HEK293 (cell line): ENCODE results near the gene MYOT.

Experiments used
- CTCF ChIP-seq: fragments of 450-650 bp; formaldehyde crosslinking; IDR thresholded peaks from 2 replicates; pipeline ENCODE4 v1.5.1; 2016; ENCODE audit warnings: missing biosample characterization, missing genetic modification characterization
- REST ChIP-seq: fragments of 450-650 bp; formaldehyde crosslinking; IDR thresholded peaks from 2 replicates; pipeline ENCODE4 v1.5.1; 2016; ENCODE audit warnings: missing biosample characterization, missing genetic modification characterization
- SP3 ChIP-seq: fragments of 450-650 bp; formaldehyde crosslinking; IDR thresholded peaks from 2 replicates; pipeline ENCODE4 v1.5.1; 2016; ENCODE audit warnings: missing biosample characterization, missing genetic modification characterization
- SP7 ChIP-seq: fragments of 450-650 bp; formaldehyde crosslinking; IDR thresholded peaks from 2 replicates; pipeline ENCODE4 v1.5.1; 2016; ENCODE audit warnings: missing biosample characterization, missing genetic modification characterization
- ZBTB8A ChIP-seq: fragments of 450-650 bp; formaldehyde crosslinking; IDR thresholded peaks from 2 replicates; pipeline ENCODE4 v1.5.1; 2016; ENCODE audit warnings: missing biosample characterization, missing genetic modification characterization
- ZNF18 ChIP-seq: fragments of 450-650 bp; formaldehyde crosslinking; IDR thresholded peaks from 2 replicates; pipeline ENCODE4 v1.5.1; 2016; ENCODE audit warnings: missing biosample characterization, missing genetic modification characterization
- ZNF221 ChIP-seq: fragments of 450-650 bp; formaldehyde crosslinking; IDR thresholded peaks from 2 replicates; pipeline ENCODE4 v1.5.1; 2017; ENCODE audit warnings: missing biosample characterization, missing genetic modification characterization, borderline replicate concordance
- ZNF23 ChIP-seq: fragments of 450-650 bp; formaldehyde crosslinking; IDR thresholded peaks from 2 replicates; pipeline ENCODE4 v1.5.1; 2016; ENCODE audit warnings: missing biosample characterization, missing genetic modification characterization, borderline replicate concordance
- ZNF24 ChIP-seq: fragments of 450-650 bp; formaldehyde crosslinking; IDR thresholded peaks from 2 replicates; pipeline ENCODE4 v1.5.1; 2016; ENCODE audit warnings: missing biosample characterization, missing genetic modification characterization
- ZNF560 ChIP-seq: fragments of 450-650 bp; formaldehyde crosslinking; IDR thresholded peaks from 2 replicates; pipeline ENCODE4 v1.5.1; 2017; ENCODE audit warnings: missing biosample characterization, missing genetic modification characterization, borderline replicate concordance
- ZNF692 ChIP-seq: fragments of 450-650 bp; formaldehyde crosslinking; IDR thresholded peaks from 2 replicates; pipeline ENCODE4 v1.5.1; 2016; ENCODE audit warnings: missing biosample characterization, missing genetic modification characterization
- ZXDB ChIP-seq: fragments of 450-650 bp; formaldehyde crosslinking; IDR thresholded peaks from 2 replicates; pipeline ENCODE4 v1.5.1; 2016; ENCODE audit warnings: missing biosample characterization, missing genetic modification characterization

- TF ChIP-seq ZNF692 (no peak), ZNF18 (no peak), ZNF560 (tag by site-specific recombination) (no peak), REST (tag by site-specific recombination) (no peak), ZNF24 (tag by site-specific recombination) (no peak), CTCF (tag by site-specific recombination) (no peak), SP3 (tag by site-specific recombination) (no peak), ZBTB8A (no peak), ZNF221 (tag by site-specific recombination) (no peak), ZNF23 (tag by site-specific recombination) (no peak), ZXDB (tag by site-specific recombination) (no peak), SP7 (no peak)
Observed at GRCh38 chr5:137836298-137836697, 31.4 kb upstream of the MYOT start.
